HEK293T (cell line): Measurements from ENCODE around the gene TBC1D23.

Experiments used
- CTCF ChIA-PET: fragments of 350-600 bp; formaldehyde crosslinking; extraction: SDS; loops from one replicate; lab custom pipeline; 2021; ENCODE audit warnings: antibody characterized with exemption, inconsistent platforms; lab: Yijun Ruan, JAX
- POLR2A ChIA-PET: fragments of 350-600 bp; formaldehyde crosslinking; extraction: SDS; loops from one replicate; lab custom pipeline; 2020; ENCODE audit warnings: antibody characterized with exemption, inconsistent platforms; lab: Yijun Ruan, JAX
- DNase-seq: peaks from one replicate; pipeline ENCODE4 v3.0.0; 2012; ENCODE audit warnings: mixed read lengths; ENCODE audit errors: extremely low spot score
- ARNT ChIP-seq: fragments of 450-650 bp; IDR thresholded peaks from 2 replicates; pipeline ENCODE4 v1.6.1; 2017; ENCODE audit warnings: mild to moderate bottlenecking
- BHLHE40 ChIP-seq: fragments of 450-650 bp; IDR thresholded peaks from 2 replicates; pipeline ENCODE4 v1.6.1; 2016; ENCODE audit warnings: mild to moderate bottlenecking, moderate library complexity, borderline replicate concordance
- CTBP1 ChIP-seq: fragments of 450-650 bp; IDR thresholded peaks from 2 replicates; pipeline ENCODE4 v1.6.1; 2016; ENCODE audit warnings: borderline replicate concordance
- ELF4 ChIP-seq: fragments of 450-650 bp; IDR thresholded peaks from 2 replicates; pipeline ENCODE4 v1.6.1; 2017; ENCODE audit warnings: antibody characterized with exemption
- FOXA1 ChIP-seq: fragments of 450-650 bp; IDR thresholded peaks from 2 replicates; pipeline ENCODE4 v1.6.1; 2016; ENCODE audit warnings: mild to moderate bottlenecking
- FOXK2 ChIP-seq: fragments of 450-650 bp; IDR thresholded peaks from 2 replicates; pipeline ENCODE4 v1.6.1; 2016; ENCODE audit warnings: mild to moderate bottlenecking
- FOXM1 ChIP-seq: fragments of 450-650 bp; IDR thresholded peaks from 2 replicates; pipeline ENCODE4 v1.6.1; 2017; ENCODE audit warnings: mild to moderate bottlenecking, borderline replicate concordance
- HDGF ChIP-seq: fragments of 450-650 bp; IDR thresholded peaks from 2 replicates; pipeline ENCODE4 v1.6.1; 2017; ENCODE audit warnings: antibody characterized with exemption, borderline replicate concordance
- L3MBTL2 ChIP-seq: fragments of 450-650 bp; conservative IDR thresholded peaks from 2 replicates; pipeline ENCODE4 v1.6.1; 2016; ENCODE audit warnings: mild to moderate bottlenecking
- LEF1 ChIP-seq: fragments of 450-650 bp; IDR thresholded peaks from 2 replicates; pipeline ENCODE4 v1.6.1; 2017; ENCODE audit warnings: mild to moderate bottlenecking, borderline replicate concordance
- NFRKB ChIP-seq: fragments of 450-650 bp; IDR thresholded peaks from 2 replicates; pipeline ENCODE4 v1.6.1; 2016; ENCODE audit warnings: mild to moderate bottlenecking, moderate library complexity
- SP1 ChIP-seq: fragments of 450-650 bp; IDR thresholded peaks from 2 replicates; pipeline ENCODE4 v1.6.1; 2017
- SUZ12 ChIP-seq: fragments of 450-650 bp; IDR thresholded peaks from 2 replicates; pipeline ENCODE4 v1.6.1; 2016; ENCODE audit warnings: mild to moderate bottlenecking
- TARDBP ChIP-seq: fragments of 450-650 bp; IDR thresholded peaks from 2 replicates; pipeline ENCODE4 v1.6.1; 2016
- ZNF384 ChIP-seq: fragments of 450-650 bp; IDR thresholded peaks from 2 replicates; pipeline ENCODE4 v1.6.1; 2016
- TF ChIP-seq, protein P1 (sequence below): fragments of 450-650 bp; IDR thresholded peaks from 2 replicates; pipeline ENCODE4 v1.6.1; 2016

TBC1D23 gene

DNA sequence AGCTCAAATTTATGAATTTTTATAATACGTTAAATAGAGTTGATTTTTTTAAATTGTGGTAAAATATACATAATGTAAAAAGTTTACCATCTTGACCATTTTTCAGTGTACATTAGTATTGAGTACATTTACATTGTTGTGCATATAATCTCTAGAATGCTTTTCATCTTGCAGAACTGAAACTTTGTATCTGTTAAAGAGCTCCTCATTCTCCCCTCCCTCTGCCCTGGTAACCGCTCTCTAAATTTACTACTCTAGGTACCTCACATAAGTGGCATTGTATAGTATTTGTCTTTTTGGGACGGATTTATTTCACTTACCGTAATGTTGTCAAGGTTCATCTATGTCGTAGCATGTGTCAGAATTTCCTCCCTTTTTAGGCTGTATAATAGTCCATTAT is 13.6 kb downstream of the TBC1D23 start:
- TF ChIP-seq SP1, result no peak
- TF ChIP-seq ARNT, result no peak
- TF ChIP-seq CTBP1, result no peak
- TF ChIP-seq FOXM1, result no peak
- TF ChIP-seq ZNF384, result no peak
- no peak for TF ChIP-seq ELF4
- TF ChIP-seq, protein P1, sequence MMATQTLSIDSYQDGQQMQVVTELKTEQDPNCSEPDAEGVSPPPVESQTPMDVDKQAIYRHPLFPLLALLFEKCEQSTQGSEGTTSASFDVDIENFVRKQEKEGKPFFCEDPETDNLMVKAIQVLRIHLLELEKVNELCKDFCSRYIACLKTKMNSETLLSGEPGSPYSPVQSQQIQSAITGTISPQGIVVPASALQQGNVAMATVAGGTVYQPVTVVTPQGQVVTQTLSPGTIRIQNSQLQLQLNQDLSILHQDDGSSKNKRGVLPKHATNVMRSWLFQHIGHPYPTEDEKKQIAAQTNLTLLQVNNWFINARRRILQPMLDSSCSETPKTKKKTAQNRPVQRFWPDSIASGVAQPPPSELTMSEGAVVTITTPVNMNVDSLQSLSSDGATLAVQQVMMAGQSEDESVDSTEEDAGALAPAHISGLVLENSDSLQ, result no peak
- no peak for TF ChIP-seq HDGF
- TF ChIP-seq FOXA1, result no peak
- TF ChIP-seq LEF1, result no peak
- TF ChIP-seq L3MBTL2, result no peak
- TF ChIP-seq FOXK2, result no peak
- TF ChIP-seq NFRKB, result no peak
- TF ChIP-seq BHLHE40, result no peak
- ChIA-PET CTCF (no interaction called here), POLR2A (no interaction called here)
- DNase-seq, result no peak

DNA sequence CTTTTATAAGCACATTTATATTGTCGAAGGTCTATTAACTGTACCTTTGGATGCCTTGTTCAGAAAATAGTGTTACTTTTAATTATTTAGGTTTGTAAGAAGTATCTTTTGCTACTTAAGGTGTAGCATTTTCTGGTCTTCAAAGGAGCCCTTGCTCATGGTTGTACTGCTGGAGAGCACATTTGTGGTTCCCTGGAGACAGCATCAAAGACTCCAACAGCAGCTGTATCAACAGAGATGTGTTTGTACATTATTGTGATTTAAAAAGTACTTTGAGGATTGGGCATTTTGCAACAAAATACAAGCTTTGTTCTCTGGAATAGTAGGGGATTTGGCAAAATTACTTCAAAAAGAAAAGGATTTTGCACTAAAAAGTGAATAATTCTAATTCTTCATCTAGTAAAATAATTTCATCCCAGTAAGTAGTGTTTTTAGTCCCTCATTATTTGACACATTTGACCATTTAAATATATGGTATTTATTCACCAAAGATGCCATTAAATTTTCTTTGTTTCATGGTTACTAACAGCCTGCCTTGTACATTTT is 16.5 kb downstream of the TBC1D23 start:
- TF ChIP-seq LEF1 (no peak), FOXK2 (no peak), ZNF384 (no peak), NFRKB (no peak)
- ChIA-PET POLR2A (interaction anchor here (2.0 kb wide), 1 partner anchor 17 kb away, joined by 6 read pairs; the partner anchor contains the start of gene TBC1D23), CTCF (no interaction called here)
- DNase-seq, result no peak

DNA sequence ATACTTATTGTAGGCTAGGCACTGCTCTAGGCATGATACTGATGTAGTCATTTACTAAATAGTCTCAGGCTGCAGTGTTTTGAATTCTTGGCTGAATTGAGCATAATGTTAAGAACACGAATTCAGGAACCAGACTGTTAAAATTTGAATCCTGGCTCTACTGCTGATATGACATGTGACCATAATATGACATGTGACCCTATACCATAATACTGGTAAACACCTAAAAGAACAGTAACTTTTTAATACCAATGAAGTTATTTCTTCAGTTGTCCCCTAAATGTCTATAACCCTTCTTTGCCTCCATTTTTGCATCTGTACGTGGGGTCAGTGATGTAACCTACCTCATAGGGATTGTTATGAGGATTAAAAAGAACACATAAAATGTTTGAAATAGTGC is 18.1 kb downstream of the TBC1D23 start:
- POLR2A ChIA-PET, result interaction anchor here (1.3 kb wide), 1 partner anchor 18 kb away, joined by 3 read pairs; the partner anchor contains the start of gene TBC1D23
- CTCF ChIA-PET, result no interaction called here
- DNase-seq, result no peak
- TF ChIP-seq ELF4, result no peak
- TF ChIP-seq CTBP1, result no peak
- TF ChIP-seq NFRKB, result no peak
- TF ChIP-seq TARDBP, result no peak
- no peak for TF ChIP-seq FOXA1
- TF ChIP-seq, protein P1, result no peak
- no peak for TF ChIP-seq ZNF384
- no peak for TF ChIP-seq SP1
- no peak for TF ChIP-seq L3MBTL2
- no peak for TF ChIP-seq FOXM1
- TF ChIP-seq FOXK2, result no peak
- no peak for TF ChIP-seq BHLHE40
- no peak for TF ChIP-seq HDGF
- TF ChIP-seq ARNT, result no peak
- no peak for TF ChIP-seq SUZ12

DNA sequence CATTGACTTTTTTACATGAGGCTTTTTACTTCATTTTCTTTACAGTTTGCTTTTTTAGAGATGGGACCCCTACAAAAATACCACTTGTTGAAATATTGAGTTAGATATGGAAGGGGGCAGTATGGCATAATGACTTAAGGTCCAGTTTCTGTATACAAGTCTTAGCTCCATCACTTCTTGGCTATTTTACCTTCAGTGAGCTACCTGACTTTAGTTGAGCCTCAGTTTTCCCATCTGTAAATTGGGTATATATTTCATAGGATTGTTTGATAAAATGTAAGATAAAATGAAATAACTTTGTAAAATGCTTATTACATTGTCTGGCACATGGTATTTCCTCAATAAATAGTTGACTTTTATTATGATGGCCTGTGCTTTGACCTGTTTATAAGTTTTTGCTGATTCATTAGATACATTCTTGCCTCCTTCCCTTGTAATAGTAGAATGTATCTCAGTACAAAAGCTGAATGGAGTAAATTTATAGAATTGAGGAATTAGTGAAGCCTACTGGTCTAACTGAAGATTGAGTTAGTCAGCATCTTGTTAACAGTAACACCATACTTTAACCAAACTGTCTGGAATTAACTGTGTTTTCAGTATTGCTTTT is 27.6 kb downstream of the TBC1D23 start:
- ChIA-PET CTCF (no interaction called here), POLR2A (no interaction called here)

DNA sequence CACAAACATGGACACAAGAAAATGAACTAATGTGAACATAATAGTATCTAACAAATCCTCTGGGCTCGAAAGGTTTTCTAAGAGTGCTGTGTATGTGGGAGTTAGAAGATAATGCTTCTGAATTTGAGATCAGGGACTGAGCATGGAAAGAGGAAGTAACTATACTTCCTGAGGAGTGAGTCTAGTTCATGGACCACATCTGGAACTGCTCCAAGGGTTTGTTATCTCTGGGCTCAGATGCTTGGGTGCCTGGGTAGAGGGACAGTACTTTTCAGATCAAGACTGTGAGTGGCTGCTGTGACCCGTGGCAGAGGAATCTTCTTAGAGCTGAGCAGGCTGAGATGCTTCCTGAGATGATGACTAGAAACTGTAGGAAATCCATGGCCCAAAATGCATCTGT is 28.5 kb downstream of the TBC1D23 start:
- ChIA-PET CTCF (no interaction called here), POLR2A (no interaction called here)
- DNase-seq, result no peak
- TF ChIP-seq SP1 (no peak), FOXA1 (no peak), HDGF (no peak), FOXK2 (no peak), FOXM1 (no peak), L3MBTL2 (no peak), LEF1 (no peak), NFRKB (no peak), CTBP1 (no peak), TARDBP (no peak), ARNT (no peak), ZNF384 (no peak), ELF4 (no peak)
- TF ChIP-seq, protein P1, result no peak

More for the DNA sequence above, 27.6 kb downstream of the TBC1D23 start:
- DNase-seq, result no peak
- TF ChIP-seq SP1 (no peak), ZNF384 (no peak), CTBP1 (no peak), FOXA1 (no peak), BHLHE40 (no peak), ARNT (no peak), SUZ12 (no peak), TARDBP (no peak), FOXM1 (no peak), NFRKB (no peak)
- TF ChIP-seq, protein P1, result no peak
